RWPE1 (cell line): ENCODE measurements around the gene SHISA9.

Experiments used
- CTCF ChIA-PET: fragments of 350-600 bp; sonication (Branson Sonifier 250); formaldehyde crosslinking; extraction: SDS; loops from one replicate; lab custom pipeline; 2021; lab: Yijun Ruan, JAX
- POLR2A ChIA-PET: fragments of 400-600 bp; formaldehyde crosslinking; extraction: SDS; loops from one replicate; lab custom pipeline; 2020; ENCODE audit warnings: antibody characterized with exemption; ENCODE audit not compliant: low non-redundant PET; lab: Yijun Ruan, JAX
- DNase-seq: peaks from one replicate; pipeline ENCODE4 v3.0.0; 2012; ENCODE audit warnings: low spot score
- H3K27ac ChIP-seq: fragments of 450-650 bp; 2 replicates; pipeline ENCODE4 v1.5.1; 2017
- CTCF ChIP-seq: fragments of 450-650 bp; conservative IDR thresholded peaks from 2 replicates; pipeline ENCODE4 v1.5.1; 2017; ENCODE audit warnings: low read depth, mild to moderate bottlenecking

SHISA9 gene

GRCh38 chr16:12878973-12879372, 22.4 kb upstream of the SHISA9 start:
- no peak for DNase-seq
- POLR2A ChIA-PET = no interaction called here
- CTCF ChIA-PET = no interaction called here
- TF ChIP-seq CTCF = no peak
- H3K27ac ChIP-seq = no peak overlapping the region

- CTCF ChIA-PET = interaction anchor here (0.6 kb wide), 1 partner anchor 112 kb away, joined by 7 read pairs; no protein-coding TSS in a partner anchor
- DNase-seq = no peak
- POLR2A ChIA-PET = no interaction called here
- no peak for TF ChIP-seq CTCF
- H3K27ac ChIP-seq = no peak overlapping the region
Measured at GRCh38 chr16:12879812-12880211, 21.6 kb upstream of the SHISA9 start.

- ChIA-PET CTCF (no interaction called here), POLR2A (no interaction called here)
- DNase-seq = no peak
- H3K27ac ChIP-seq = no peak overlapping the region
- no peak for TF ChIP-seq CTCF
Measured at GRCh38 chr16:12881182-12881581, 20.2 kb upstream of the SHISA9 start.

- no peak for DNase-seq
- no peak overlapping the region for H3K27ac ChIP-seq
- POLR2A ChIA-PET = no interaction called here
- CTCF ChIA-PET = no interaction called here
- TF ChIP-seq CTCF = no peak
Measured at GRCh38 chr16:12881740-12882139, 19.7 kb upstream of the SHISA9 start.

- POLR2A ChIA-PET = no interaction called here
- no peak overlapping the region for H3K27ac ChIP-seq
- no peak for TF ChIP-seq CTCF
- no peak for DNase-seq
- CTCF ChIA-PET = interaction anchor here (0.6 kb wide), 1 partner anchor 1900 kb away, joined by 5 read pairs; no protein-coding TSS in a partner anchor
Measured at GRCh38 chr16:12885742-12886141, 15.7 kb upstream of the SHISA9 start.

- no peak overlapping the region for H3K27ac ChIP-seq
- CTCF ChIA-PET = no interaction called here
- TF ChIP-seq CTCF = no peak
- POLR2A ChIA-PET = no interaction called here
- DNase-seq = no peak
Measured at GRCh38 chr16:12891836-12892235, 9.6 kb upstream of the SHISA9 start.
